HG03060 (cell line): Measurements from ENCODE around the gene MTUS2.

Source experiments
- ATAC-seq: cut with Tn5 transposase; IDR thresholded peaks from one replicate; pipeline ENCODE4 v1.9.1; 2021; ENCODE audit warnings: low read depth, moderate number of reproducible peaks; ENCODE audit not compliant: unreplicated experiment

MTUS2 gene

GRCh38 chr13:29511980-29512379 is 691.8 kb downstream of the MTUS2 start:
- ATAC-seq = no peak

GRCh38 chr13:29513002-29513980 is 693.2 kb downstream of the MTUS2 start:
- no peak for ATAC-seq

- no peak for ATAC-seq
Measured at GRCh38 chr13:29513981-29514719, 694.0 kb downstream of the MTUS2 start.

- no peak for ATAC-seq
Measured at GRCh38 chr13:29514720-29515310, 694.7 kb downstream of the MTUS2 start.

- no peak for ATAC-seq
Measured at GRCh38 chr13:29515372-29515771, 695.2 kb downstream of the MTUS2 start.

GRCh38 chr13:29516012-29516411 is 695.9 kb downstream of the MTUS2 start:
- ATAC-seq = no peak

- no peak for ATAC-seq
Measured at GRCh38 chr13:29516880-29517279, 696.7 kb downstream of the MTUS2 start.

- no peak for ATAC-seq
Measured at GRCh38 chr13:29519921-29520320, 699.8 kb downstream of the MTUS2 start.

GRCh38 chr13:29520671-29521070 is 700.5 kb downstream of the MTUS2 start:
- no peak for ATAC-seq

GRCh38 chr13:29521336-29521735 is 701.2 kb downstream of the MTUS2 start:
- no peak for ATAC-seq

GRCh38 chr13:29522044-29522685 is 702.0 kb downstream of the MTUS2 start:
- ATAC-seq = no peak

GRCh38 chr13:29523199-29523961 is 703.2 kb downstream of the MTUS2 start:
- no peak for ATAC-seq

GRCh38 chr13:29524176-29524575 is 704.0 kb downstream of the MTUS2 start:
- ATAC-seq = no peak

GRCh38 chr13:29524641-29525040 is 704.5 kb downstream of the MTUS2 start:
- no peak for ATAC-seq

- no peak for ATAC-seq
Measured at GRCh38 chr13:29525757-29526156, 705.6 kb downstream of the MTUS2 start.

- no peak for ATAC-seq
Measured at GRCh38 chr13:29526741-29527140, 706.6 kb downstream of the MTUS2 start.

GRCh38 chr13:29527511-29527910 is 707.4 kb downstream of the MTUS2 start:
- ATAC-seq = no peak

GRCh38 chr13:29527916-29528315 is 707.8 kb downstream of the MTUS2 start:
- ATAC-seq = no peak

GRCh38 chr13:29529754-29530153 is 709.6 kb downstream of the MTUS2 start:
- no peak for ATAC-seq

- no peak for ATAC-seq
Measured at GRCh38 chr13:29530901-29531300, 710.8 kb downstream of the MTUS2 start.
